Measurements from ENCODE around the gene DNAH17. TPM values are rescaled to one million over a fixed set of nuclear protein-coding genes. Genes with fewer than 3 reads are reported as not detected.
A peak's percentile ranks its signal among the peaks of the same experiment; 100 is the strongest.

DNAH17 gene
- total and polyA plus RNA-seq, 2 donors = 0.28 to 0.30 TPM

GRCh38 chr17:78415821-78416711 lies 161.1 kb downstream of the DNAH17 start:
- Histone ChIP-seq H3K9me3 (ENCODE audit: control insufficient read depth in 2 of 2, insufficient read depth in 1 of 2, low read length in 1 of 2) (peaks cover 2 to 11% of the 10 kb centered on the region in 2 donors), H3K36me3 (ENCODE audit: control insufficient read depth in 2 of 2, insufficient read depth in 2 of 2, low read length in 1 of 2) (peaks cover 72 to 86% of the 10 kb centered on the region in 2 donors), H3K27ac (ENCODE audit: low read depth in 1 of 2, low read length in 1 of 2) (peak overlapping the region; percentile 22 to 59), H3K4me1 (ENCODE audit: control insufficient read depth in 2 of 2, insufficient read depth in 2 of 2, low read length in 2 of 2) (peaks cover 6 to 58% of the 10 kb centered on the region in 2 donors), H3K4me3 (ENCODE audit: low read length in 2 of 2) (no peak overlapping the region), H3K27me3 (ENCODE audit: control insufficient read depth in 2 of 2, insufficient read depth in 1 of 2, low read length in 1 of 2) (no peaks in the 10 kb centered on the region)
- no peak for DNase-seq (ENCODE audit: low read depth in 6 of 9, low spot score in 9 of 9)
- 93% methylated on average over 17 of the region's 17 CpGs for WGBS

- peak in 6 of 9 donors; percentile 13 to 70 (median 26) for DNase-seq (ENCODE audit: low read depth in 6 of 9, low spot score in 9 of 9)
- H3K36me3 ChIP-seq (ENCODE audit: control insufficient read depth in 2 of 2, insufficient read depth in 2 of 2, low read length in 1 of 2) = peaks cover 64 to 82% of the 10 kb centered on the region in 2 donors
- H3K27me3 ChIP-seq (ENCODE audit: control insufficient read depth in 2 of 2, insufficient read depth in 1 of 2, low read length in 1 of 2) = no peaks in the 10 kb centered on the region
- H3K4me3 ChIP-seq (ENCODE audit: low read length in 2 of 2) = no peak overlapping the region
- WGBS = 80% methylated on average over 34 of the region's 34 CpGs
- peak overlapping the region; percentile 57 to 62 for H3K27ac ChIP-seq (ENCODE audit: low read depth in 1 of 2, low read length in 1 of 2)
- H3K4me1 ChIP-seq (ENCODE audit: control insufficient read depth in 2 of 2, insufficient read depth in 2 of 2, low read length in 2 of 2) = peaks cover 6 to 56% of the 10 kb centered on the region in 2 donors
- H3K9me3 ChIP-seq (ENCODE audit: control insufficient read depth in 2 of 2, insufficient read depth in 1 of 2, low read length in 1 of 2) = peaks cover 2 to 11% of the 10 kb centered on the region in 2 donors
Observed at GRCh38 chr17:78414178-78415162, 162.7 kb downstream of the DNAH17 start.

GRCh38 chr17:78412403-78412802 lies 164.8 kb downstream of the DNAH17 start:
- 96% methylated on average over 10 of the region's 10 CpGs for WGBS
- H3K36me3 ChIP-seq (ENCODE audit: control insufficient read depth in 2 of 2, insufficient read depth in 2 of 2, low read length in 1 of 2) = peaks cover 66 to 81% of the 10 kb centered on the region in 2 donors
- peaks cover 6 to 52% of the 10 kb centered on the region in 2 donors for H3K4me1 ChIP-seq (ENCODE audit: control insufficient read depth in 2 of 2, insufficient read depth in 2 of 2, low read length in 2 of 2)
- no peak overlapping the region for H3K4me3 ChIP-seq (ENCODE audit: low read length in 2 of 2)
- DNase-seq (ENCODE audit: low read depth in 6 of 9, low spot score in 9 of 9) = no peak
- peak overlapping the region; percentile 3 to 13 for H3K27ac ChIP-seq (ENCODE audit: low read depth in 1 of 2, low read length in 1 of 2)
- peaks cover 0 to 11% of the 10 kb centered on the region in 2 donors for H3K9me3 ChIP-seq (ENCODE audit: control insufficient read depth in 2 of 2, insufficient read depth in 1 of 2, low read length in 1 of 2)
- H3K27me3 ChIP-seq (ENCODE audit: control insufficient read depth in 2 of 2, insufficient read depth in 1 of 2, low read length in 1 of 2) = no peaks in the 10 kb centered on the region

GRCh38 chr17:78411241-78411857 lies 165.8 kb downstream of the DNAH17 start:
- Histone ChIP-seq H3K4me3 (ENCODE audit: low read length in 2 of 2) (no peak overlapping the region), H3K9me3 (ENCODE audit: control insufficient read depth in 2 of 2, insufficient read depth in 1 of 2, low read length in 1 of 2) (peaks cover 0 to 7% of the 10 kb centered on the region in 2 donors), H3K4me1 (ENCODE audit: control insufficient read depth in 2 of 2, insufficient read depth in 2 of 2, low read length in 2 of 2) (peaks cover 6 to 44% of the 10 kb centered on the region in 2 donors), H3K27ac (ENCODE audit: low read depth in 1 of 2, low read length in 1 of 2) (peak overlapping the region in 1 of 2 donors; percentile 8), H3K27me3 (ENCODE audit: control insufficient read depth in 2 of 2, insufficient read depth in 1 of 2, low read length in 1 of 2) (no peaks in the 10 kb centered on the region), H3K36me3 (ENCODE audit: control insufficient read depth in 2 of 2, insufficient read depth in 2 of 2, low read length in 1 of 2) (peaks cover 66 to 81% of the 10 kb centered on the region in 2 donors)
- WGBS = 96% methylated on average over 17 of the region's 17 CpGs
- DNase-seq (ENCODE audit: low read depth in 6 of 9, low spot score in 9 of 9) = no peak

- 96% methylated on average over 12 of the region's 12 CpGs for WGBS
- no peak overlapping the region for H3K27ac ChIP-seq (ENCODE audit: low read depth in 1 of 2, low read length in 1 of 2)
- DNase-seq (ENCODE audit: low read depth in 6 of 9, low spot score in 9 of 9) = no peak
- H3K4me1 ChIP-seq (ENCODE audit: control insufficient read depth in 2 of 2, insufficient read depth in 2 of 2, low read length in 2 of 2) = peaks cover 4 to 26% of the 10 kb centered on the region in 2 donors
- H3K36me3 ChIP-seq (ENCODE audit: control insufficient read depth in 2 of 2, insufficient read depth in 2 of 2, low read length in 1 of 2) = peaks cover 65 to 73% of the 10 kb centered on the region in 2 donors
- H3K4me3 ChIP-seq (ENCODE audit: low read length in 2 of 2) = no peak overlapping the region
- peaks cover 0 to 7% of the 10 kb centered on the region in 2 donors for H3K9me3 ChIP-seq (ENCODE audit: control insufficient read depth in 2 of 2, insufficient read depth in 1 of 2, low read length in 1 of 2)
- H3K27me3 ChIP-seq (ENCODE audit: control insufficient read depth in 2 of 2, insufficient read depth in 1 of 2, low read length in 1 of 2) = no peaks in the 10 kb centered on the region
Observed at GRCh38 chr17:78409191-78409928, 167.8 kb downstream of the DNAH17 start.

GRCh38 chr17:78408476-78409050 lies 168.6 kb downstream of the DNAH17 start:
- peaks cover 2 to 18% of the 10 kb centered on the region in 2 donors for H3K4me1 ChIP-seq (ENCODE audit: control insufficient read depth in 2 of 2, insufficient read depth in 2 of 2, low read length in 2 of 2)
- H3K9me3 ChIP-seq (ENCODE audit: control insufficient read depth in 2 of 2, insufficient read depth in 1 of 2, low read length in 1 of 2) = peaks cover 0 to 7% of the 10 kb centered on the region in 2 donors
- no peak overlapping the region for H3K4me3 ChIP-seq (ENCODE audit: low read length in 2 of 2)
- H3K27me3 ChIP-seq (ENCODE audit: control insufficient read depth in 2 of 2, insufficient read depth in 1 of 2, low read length in 1 of 2) = no peaks in the 10 kb centered on the region
- WGBS = 96% methylated on average over 23 of the region's 23 CpGs
- no peak overlapping the region for H3K27ac ChIP-seq (ENCODE audit: low read depth in 1 of 2, low read length in 1 of 2)
- peaks cover 70 to 73% of the 10 kb centered on the region in 2 donors for H3K36me3 ChIP-seq (ENCODE audit: control insufficient read depth in 2 of 2, insufficient read depth in 2 of 2, low read length in 1 of 2)
- DNase-seq (ENCODE audit: low read depth in 6 of 9, low spot score in 9 of 9) = no peak

- peaks cover 0 to 7% of the 10 kb centered on the region in 2 donors for H3K4me1 ChIP-seq (ENCODE audit: control insufficient read depth in 2 of 2, insufficient read depth in 2 of 2, low read length in 2 of 2)
- H3K36me3 ChIP-seq (ENCODE audit: control insufficient read depth in 2 of 2, insufficient read depth in 2 of 2, low read length in 1 of 2) = peaks cover 73% of the 10 kb centered on the region in 2 donors
- H3K27me3 ChIP-seq (ENCODE audit: control insufficient read depth in 2 of 2, insufficient read depth in 1 of 2, low read length in 1 of 2) = no peaks in the 10 kb centered on the region
- no peak overlapping the region for H3K27ac ChIP-seq (ENCODE audit: low read depth in 1 of 2, low read length in 1 of 2)
- DNase-seq (ENCODE audit: low read depth in 6 of 9, low spot score in 9 of 9) = no peak
- no peak overlapping the region for H3K4me3 ChIP-seq (ENCODE audit: low read length in 2 of 2)
- H3K9me3 ChIP-seq (ENCODE audit: control insufficient read depth in 2 of 2, insufficient read depth in 1 of 2, low read length in 1 of 2) = no peaks in the 10 kb centered on the region
- WGBS = 96% methylated on average over 7 of the region's 7 CpGs
Observed at GRCh38 chr17:78407387-78408000, 169.7 kb downstream of the DNAH17 start.
